A172 (cell line): Measurements from ENCODE around the gene ATP2A3. TPM values are rescaled to one million over a fixed set of nuclear protein-coding genes. Genes with fewer than 3 reads are reported as not detected.
"Not testable (repeated sequence)": the region's sequence is repeated elsewhere in the genome, so short reads cannot be mapped to it uniquely, and the experiment has no call there.

Experiments used
- DNase-seq: peaks from one replicate; pipeline ENCODE4 v3.0.0-alpha.2; 2015; ENCODE audit warnings: low spot score
- total RNA-seq: library from RNA; depleted of rRNA; stranded (reverse); fragments of >200 nt; shearing (Covaris generic); gene quantifications from 2 replicates; pipeline ENCODE4 v1.2.3, GENCODE V29; 2014

ATP2A3 gene
- total RNA-seq, 1 experiment from 2014 or later: 5.8 TPM

DNA sequence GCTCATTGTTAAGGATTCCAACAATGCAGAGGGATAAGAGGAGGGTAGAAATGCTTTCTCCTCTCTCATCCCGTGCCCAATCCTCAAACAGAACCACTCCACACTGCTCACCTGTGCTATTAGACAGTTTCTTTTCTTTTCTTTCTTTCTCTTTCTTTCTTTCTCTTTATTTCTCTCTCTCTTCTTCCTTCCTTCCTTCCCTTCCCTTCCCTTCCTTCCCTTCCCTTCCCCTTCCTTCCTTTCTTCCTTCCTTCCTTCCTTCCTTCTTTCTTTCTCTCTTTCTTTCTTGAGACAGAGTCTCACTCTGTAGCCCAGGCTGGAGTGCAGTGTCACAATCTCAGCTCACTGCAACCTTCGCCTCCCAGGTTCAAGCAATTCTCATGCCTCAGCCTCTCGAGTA is 27.5 kb upstream of the ATP2A3 start:
- not testable (repeated sequence) for DNase-seq

DNA sequence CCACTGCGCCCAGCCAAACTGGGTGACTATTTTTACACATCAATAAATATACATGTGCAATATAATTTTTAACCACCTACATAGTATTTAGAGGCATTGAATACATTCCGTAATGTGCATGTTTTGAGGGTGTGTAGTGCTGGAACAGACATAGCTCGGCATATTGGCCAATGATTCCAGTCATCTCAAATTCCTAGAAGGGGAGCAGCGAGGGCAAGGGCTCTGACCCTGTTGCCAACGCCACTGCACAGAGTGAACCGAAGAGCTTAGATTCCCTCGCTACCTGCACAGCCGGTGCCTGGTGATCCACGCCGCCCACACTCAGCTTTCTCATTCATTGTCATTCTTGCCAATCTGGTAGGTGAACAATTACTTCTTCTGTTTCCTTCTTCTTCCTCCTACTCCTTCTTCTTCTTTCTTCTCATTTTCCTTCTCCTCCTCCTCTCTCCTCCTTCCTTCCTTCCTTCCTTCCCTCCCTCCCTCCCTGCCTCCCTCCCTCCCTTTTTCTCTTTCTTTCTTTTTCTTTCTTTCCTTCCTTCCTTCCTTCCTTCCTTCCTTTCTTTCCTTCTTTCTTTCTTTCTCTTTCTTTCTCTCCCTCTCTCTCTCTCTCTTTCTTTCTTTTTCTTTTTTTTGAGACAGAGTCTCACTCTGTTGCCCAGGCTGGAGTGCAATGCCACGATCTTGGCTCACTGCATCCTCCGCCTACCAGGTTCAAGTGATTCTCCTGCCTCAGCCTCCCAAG is 26.3 kb upstream of the ATP2A3 start:
- no peak for DNase-seq

DNA sequence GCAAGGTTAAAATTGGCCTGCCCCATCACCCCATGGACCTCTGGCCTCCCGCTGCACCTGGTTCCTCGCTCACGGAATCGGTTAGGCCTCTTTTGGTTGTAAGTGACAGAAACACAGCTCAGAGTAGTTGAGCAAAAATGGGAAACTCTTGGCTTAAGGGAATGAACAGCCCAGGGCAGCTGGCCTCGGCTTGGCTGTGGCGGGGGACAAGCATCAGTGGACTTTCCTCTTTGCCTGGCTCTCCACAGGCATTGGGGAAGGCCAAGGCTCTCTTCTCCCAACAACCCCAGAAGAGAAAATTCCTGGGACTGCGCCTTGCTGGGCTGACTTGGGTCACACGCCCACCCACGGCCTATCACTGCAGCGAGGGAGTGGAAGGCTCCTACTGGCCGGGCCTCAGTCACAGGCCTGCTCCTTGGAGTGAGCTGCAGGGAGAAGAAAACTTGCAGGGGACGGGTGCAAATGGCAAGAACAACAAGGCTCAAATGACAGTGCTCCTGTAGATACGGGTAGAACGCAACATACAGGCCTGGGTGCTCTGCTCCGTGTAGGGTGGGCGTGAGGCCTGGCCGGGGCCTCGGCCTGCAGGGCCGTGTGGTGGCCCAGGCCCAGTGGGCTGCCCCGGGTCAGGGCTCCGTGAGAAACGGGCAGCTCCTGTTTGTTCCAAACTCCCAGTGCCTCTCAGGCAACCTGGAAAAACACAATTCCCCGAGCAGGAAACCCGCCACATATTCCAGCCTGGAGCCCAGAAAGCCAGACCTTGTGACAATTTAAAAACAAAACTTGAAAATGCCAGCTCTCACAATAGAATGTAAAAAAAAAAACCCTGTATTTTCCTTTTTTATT is 25.0 kb upstream of the ATP2A3 start:
- no peak for DNase-seq

DNA sequence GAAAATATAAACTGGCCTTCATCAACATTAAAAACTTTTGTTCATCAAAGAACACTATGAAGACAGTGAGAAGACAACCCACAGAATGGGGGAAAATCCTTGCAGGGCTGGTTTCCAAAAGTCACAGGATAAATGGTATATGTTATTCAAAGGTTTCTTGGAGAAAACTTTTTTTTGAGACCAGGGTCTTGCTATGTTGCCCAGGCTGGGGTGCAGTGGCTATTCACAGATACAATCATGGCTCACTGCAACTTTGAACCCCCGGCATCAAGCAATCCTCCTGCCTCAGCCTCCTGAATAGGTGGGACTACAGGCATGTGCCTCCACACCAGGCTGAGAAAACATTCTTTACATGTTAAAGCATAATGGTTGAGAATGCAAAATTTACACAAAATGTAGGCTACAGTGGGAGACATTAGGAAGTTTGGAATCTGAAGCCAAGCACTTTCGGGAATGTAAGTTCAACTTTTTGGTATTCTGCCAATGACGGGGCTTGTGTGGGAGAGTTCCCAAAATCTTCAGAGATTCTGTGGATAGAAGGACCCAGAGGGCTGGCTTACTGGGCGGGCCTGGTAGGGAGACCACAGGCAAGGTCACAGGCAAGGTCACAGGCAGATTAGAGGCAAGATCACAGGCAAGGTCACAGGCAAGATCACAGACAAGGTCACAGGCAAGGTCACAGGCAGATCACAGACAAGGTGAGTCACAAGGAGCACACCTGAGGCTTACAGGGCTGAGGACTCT is 24.2 kb upstream of the ATP2A3 start:
- DNase-seq: no peak

DNA sequence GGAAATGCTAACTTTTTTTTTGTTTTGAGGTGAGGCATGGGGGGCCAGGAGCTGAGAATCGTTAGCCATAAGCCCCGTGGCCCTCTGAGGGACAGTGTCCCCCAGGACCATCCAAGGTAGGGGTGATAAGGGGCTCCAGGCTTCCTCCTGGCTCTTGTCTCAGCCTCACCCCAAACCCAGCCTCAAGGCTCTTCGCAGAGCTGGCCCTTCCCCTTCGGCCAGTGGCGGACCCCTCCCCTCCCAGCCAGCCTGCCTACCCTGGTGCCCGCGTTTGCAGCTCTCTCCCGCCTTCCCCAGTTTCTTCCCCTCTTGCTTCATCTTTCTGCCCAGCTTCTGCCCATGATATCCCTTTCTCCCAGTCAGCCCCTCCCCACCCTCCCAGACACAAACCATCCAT is 22.7 kb upstream of the ATP2A3 start:
- no peak for DNase-seq

DNA sequence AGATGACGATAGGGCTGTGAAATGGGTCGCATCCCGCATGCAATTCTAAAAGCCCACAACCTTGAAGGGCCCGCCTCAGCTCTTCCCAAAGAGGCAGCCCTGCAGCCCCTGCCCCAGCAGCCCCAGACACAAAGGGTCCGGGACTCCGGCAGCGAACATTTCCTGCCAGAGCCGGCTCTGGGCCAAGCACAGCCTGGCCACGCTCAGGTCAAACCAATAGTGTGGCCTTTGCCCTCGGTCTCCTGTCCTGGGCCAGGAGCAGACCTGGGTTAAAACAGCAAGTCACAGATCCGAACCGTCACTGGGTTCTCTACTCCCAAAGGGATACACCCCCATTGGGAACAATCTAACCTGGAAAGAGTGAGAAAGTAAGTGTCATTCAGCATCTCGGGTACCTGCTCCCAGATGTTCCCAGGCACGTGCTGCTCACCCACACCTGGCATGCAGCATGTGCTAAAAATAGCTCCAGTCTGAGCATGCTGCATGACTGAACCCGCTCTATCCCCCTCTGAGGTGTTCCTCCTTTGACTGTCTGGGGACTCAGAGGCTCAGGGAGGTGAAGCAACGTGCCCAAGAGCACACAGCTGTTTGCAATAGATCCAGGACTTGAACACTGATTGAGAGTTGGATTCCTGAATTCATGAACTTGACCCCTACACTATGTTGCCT is 22.2 kb upstream of the ATP2A3 start:
- no peak for DNase-seq

DNA sequence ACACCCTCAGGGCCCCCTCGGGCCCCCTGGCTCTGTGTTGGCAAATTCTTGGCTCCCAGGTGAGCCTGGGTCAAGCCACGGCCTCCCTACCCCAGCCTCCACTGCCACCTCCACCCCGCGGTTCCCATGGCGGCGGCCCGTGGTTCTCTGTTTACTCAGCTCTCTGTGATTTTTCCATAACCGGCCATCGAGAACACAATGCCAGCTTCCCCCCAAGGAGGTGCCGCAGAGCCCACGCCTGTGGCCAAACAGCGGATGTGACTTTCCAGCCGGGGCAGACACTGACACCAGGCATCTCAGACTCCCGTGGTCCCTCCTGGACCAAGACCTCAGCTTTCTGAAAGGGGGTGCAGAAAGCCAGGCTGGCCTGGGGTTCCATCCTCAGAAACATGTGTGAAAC is 21.6 kb upstream of the ATP2A3 start:
- DNase-seq: no peak

DNA sequence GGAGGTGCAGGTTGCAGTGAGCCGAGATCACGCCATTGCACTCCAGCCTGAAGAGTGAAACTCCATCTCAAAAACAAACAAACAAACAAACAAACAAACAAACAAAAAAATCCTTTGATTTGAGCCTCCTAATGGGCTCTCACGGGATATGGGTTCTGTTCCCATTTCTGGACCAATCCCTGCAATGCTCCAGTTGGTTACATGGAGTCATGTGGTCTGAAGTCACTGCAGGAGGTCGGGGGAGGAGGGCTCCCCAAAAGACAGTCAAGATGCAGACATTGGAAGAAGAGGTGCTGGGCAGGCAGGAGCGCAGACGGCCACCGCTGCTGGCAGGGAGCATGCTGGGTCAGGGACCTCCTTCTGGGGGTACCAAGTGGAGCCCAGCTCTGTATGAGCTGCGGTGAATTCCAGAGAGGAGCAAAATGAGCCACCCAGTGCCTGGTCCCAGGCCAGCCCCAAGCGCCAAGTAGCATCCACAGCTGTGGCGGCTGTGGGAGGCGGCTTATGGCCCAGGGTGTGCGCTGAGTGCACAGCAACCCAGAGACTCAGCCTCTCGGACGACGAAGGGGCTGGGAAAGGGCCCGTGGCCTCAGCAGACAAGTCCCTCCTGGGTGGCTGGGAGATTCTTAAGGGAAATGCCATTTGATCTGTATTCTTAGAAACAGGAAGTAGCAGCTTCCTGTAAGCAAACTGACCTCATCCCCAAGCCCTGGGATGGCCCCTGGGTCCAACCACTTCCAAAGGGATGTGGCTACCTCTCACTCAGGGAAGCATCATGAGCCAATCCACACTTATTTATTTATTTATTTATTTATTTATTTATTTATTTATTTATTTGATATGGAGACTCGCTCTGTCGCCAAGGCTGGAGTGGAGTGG is 19.6 kb upstream of the ATP2A3 start:
- DNase-seq: peak; percentile 81

DNA sequence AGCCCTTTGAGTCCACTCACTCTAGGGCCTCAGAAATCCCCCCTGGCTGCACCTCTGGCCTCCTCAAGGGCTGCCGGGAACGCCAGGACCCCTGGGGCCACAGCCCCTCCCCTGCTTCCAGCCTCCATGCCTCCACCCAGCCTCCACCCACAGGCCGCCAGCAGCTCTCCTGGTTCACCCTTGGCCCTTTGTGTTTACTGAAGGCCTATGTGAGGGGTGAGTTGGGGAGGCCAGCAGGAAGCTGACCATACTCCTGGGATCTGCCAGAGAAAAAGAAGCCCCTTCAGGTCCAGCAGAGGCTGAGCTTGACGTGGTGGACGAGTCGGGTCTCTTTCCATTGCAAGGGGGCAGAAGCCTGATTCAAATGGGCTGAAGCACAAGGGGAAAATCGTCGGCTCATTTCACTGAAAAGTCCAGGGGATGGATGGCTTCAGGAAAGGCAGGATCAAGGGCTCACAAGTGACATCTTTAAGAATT is 18.3 kb upstream of the ATP2A3 start:
- DNase-seq: no peak

DNA sequence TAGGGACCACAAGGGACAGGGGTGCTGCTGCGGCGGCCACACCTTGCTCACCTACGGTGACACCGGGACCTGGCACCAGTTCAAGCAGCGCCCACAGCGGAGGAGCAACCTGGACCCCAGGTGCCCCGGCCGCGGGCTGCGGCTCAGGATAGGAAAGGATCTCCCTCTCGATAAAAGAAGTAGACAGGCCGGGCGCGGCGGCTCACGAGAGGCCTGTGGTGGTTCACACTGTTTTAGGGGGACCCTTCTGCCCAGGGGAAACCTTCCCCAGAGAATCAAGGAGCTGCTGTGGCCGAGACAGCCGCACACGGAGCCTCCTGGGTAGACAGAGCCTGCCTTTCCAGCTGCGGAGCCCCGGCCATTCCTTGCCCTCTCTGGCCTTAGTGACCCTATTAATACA is 17.9 kb upstream of the ATP2A3 start:
- DNase-seq: no peak

DNA sequence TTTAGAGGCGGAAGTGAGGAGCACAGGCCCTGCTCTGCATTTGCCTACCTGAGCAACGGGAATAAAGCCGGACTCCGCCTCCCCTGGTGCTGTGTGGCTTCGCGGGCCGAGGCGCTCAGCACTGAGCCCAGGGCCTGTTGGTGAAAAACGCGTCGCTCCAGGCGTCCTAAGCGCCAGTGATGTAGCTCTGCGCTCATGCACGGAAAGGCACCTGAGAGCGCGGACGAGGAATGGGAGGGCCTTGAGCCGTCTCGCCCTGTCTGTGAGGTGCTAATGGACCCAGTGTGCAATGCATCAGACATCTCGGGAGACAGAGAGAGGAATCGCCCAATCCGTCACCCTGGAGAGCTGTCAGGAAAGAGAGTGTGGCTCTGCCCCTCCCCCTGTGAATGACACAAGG is 17.2 kb upstream of the ATP2A3 start:
- no peak for DNase-seq

DNA sequence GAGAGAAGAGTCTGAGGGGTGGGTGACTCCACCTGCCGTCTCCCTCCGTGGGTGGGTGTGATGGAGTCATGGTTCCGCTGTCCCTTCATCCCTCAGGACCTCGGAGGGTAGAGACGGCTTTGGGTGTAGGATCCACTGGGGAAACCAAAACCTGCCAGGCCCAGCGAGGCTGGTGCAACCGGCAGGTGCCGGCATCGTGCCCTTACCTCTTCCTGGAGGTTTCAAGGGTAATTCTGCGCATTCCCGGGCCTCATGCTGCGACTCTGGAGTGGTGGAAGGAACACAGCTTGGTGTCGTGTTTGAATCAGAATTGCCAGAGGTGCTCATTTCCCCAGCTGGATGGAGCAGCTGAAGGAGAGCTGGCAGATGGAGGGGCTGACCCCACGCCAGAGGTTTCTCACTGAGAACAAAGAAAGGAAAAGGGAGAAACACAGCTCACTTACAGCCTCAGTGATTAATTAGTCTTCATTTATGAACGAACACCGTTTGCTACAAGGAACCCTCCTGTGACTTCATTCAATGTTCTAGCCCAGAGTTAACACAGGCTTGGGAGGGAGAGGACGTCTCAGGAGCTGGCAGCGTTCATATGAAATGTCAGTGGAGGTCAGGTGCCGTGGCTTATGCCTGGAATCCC is 16.3 kb upstream of the ATP2A3 start:
- DNase-seq: no peak

DNA sequence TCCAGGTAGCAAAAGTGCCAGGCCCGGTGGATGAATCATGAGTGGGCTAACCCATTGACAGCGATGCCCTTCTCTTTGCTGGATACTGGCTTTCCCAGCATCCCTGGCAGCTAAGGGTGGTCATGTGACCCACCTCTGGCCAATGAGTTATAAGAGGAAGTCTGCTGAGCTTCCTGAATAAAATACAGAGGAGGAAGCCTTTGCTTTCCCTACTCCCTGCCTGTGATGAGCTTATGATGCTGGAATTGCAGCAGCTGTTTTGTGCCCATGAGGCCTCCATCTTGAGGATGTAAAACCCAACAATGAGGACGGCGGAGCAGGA is 15.0 kb upstream of the ATP2A3 start:
- no peak for DNase-seq

DNA sequence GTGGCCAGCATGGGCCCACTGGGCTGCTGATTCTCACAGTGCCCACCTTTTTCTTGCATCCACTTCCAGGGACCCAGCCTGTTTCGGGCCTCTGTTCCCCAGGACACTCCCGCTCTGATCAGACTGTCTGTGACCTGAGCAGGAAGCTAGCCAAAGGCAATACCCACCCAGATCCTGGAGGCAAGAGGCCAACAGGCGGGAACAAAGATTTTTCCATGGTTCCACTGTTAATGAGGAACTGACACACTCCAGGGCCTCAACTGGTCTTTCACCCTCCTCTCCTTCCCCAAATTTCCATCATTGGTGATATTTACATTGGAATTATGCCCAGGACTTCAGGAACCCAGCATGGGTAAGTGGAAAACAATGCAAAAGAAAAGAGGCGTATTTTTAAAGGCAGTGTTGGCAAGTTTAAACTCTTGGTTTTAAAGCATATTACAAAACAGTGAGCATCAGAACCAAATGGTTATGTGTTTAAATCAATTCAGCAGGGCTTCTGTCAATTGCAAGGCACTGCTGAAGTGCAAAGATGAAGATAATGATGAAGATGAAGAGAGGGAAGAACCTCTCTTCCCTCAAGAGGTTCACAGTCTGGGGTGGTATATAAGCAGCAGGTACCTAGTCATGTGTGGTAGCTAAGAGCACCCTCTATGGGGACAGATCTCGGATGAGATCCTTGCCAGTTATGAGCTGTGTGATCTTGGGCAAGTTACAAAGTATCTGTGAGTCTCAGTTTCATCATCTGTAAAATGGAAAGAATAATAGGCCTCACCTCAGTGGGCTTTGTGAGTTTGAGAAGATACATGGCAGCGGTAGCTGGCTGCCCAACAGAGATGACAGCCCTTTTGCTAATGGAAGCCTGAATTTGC is 14.4 kb upstream of the ATP2A3 start:
- DNase-seq: no peak

DNA sequence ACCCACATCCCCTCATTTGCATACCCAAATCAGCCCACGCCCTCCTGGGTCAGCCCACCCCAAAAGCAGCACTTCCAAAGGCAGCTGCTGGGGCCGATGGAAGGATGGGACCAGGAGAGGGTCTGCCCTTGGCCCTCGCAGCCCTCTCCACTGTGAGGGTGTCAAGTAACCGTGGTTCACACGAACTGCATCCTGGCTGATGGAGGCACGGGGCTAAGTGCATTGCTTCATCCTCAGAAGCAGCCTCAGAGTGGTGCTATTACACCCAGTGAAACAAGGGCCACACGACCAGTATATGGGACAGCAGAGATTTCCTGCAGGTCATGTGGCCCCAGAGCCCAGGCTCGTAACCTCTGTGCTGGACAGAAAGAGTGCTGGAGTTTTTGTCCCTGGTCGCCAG is 13.2 kb upstream of the ATP2A3 start:
- DNase-seq: no peak

DNA sequence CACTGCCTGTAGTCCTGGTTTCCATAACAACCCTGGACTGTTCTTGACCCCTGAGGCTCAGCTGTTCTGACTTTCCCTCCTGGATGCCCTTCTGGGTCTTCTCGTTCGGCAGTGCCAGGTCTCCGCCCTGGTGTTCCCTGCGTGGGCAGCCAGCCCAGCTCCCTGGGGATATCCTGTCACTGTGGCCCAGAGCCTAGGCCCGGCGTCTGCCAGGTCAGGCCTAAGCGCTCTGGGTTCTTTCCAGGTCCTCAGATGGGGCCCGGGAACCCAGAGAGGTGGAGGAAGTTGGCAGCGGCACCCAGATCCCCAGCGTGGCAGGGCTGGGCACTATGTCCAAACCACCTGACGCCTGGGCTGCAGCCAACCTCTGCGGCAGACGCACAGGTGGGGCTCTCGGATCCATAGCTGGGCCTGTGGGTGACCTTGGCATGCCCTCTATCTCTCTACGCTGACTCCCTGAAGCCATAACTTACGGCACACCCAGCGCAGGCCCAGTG is 12.5 kb upstream of the ATP2A3 start:
- DNase-seq: no peak

DNA sequence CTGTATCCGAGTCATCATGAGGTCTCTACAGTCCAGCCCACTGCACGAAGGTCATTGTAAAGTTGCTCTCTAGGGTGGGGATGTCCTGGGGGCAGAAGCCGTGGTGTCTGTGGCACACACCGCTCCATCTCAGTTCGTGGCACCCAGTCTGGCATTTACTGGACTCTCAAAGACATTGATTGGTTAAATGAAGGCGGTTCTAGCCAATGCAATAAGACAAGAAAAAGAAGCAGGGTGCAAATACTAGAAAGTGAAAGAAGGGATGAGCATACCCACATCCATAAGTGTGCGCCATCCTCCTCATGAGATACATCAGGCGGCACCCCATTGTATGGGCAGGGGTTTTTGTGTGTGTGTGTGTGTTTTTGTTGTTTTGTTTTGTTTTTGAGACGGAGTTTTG is 10.7 kb upstream of the ATP2A3 start:
- DNase-seq: no peak

DNA sequence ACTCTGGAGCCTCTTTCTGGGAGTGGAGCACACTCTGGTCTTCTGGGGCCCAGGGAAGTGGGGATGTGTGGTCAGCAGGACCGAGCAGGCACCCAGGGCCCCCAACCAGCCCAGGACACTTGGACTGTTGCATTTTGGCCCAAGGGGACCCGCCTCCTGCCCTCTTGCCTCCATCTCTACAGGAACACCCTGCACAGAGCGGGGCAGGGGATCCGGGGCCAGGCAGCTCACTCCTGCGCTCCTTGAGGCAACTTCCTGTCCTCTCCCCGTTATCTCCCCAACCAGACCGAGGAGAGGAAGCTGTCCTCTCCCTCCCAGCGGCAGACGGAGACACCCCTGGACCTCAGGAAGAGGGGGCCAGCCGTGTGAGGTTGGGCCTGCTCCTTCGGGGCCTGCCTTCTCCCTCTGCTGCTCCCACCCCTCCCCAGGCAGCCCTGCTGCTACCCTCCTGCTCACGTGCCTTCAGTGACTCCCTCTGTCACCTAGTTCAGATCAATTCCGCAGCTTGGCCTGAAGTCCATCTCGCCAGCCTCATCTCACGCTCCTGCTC is 10.0 kb upstream of the ATP2A3 start:
- DNase-seq: no peak

DNA sequence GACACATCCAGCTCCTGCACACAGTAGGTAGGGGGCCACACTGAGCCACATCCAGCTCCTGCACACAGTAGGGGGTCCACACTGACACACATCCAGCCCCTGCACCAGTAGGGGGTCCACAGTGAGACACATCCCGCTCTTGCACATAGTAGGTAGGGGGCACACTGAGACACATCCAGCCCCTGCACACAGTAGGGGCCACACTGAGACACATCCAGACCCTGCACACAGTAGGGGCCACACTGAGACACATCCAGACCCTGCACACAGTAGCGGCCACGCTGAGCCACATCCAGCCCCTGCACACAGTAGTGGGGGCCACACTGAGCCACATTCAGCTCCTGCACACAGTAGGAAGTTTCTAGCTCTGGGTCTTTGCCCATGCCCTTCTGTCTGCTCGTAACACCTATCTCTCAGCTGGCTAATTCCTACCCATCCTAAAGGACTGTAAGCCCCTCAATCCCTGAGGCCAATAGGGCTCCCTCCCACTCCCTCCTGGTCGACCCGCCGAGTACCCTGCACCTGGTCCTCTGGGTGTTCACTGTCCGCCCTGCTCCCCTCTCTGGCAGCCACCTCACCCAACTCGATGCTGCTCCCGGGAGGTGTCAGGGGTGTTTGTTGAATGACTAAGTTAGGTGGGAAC is 9.4 kb upstream of the ATP2A3 start:
- no peak for DNase-seq
